ENCODE results near the gene IFI27L2.

Gene IFI27L2

DNA sequence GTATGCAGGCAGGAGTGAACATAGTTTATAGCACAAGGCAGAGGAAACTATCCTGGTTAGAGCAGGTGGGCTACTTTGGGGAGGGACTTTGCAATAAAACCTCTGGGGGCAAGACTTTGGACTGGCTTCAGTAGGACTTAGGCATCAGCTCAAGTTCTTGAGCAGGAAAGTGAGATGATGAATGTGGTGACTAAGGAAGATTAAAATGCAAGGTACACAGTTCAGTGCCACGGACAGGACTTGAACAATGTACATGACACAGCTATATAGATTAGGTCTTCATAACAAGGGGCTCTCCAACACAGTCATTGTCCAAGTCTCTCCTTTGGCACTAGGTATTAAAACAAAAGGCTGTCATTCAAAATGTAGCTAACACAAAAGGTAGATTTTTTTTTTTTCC is 23.3 kb upstream of the IFI27L2 start:
- TF ChIP-seq, protein P1, sequence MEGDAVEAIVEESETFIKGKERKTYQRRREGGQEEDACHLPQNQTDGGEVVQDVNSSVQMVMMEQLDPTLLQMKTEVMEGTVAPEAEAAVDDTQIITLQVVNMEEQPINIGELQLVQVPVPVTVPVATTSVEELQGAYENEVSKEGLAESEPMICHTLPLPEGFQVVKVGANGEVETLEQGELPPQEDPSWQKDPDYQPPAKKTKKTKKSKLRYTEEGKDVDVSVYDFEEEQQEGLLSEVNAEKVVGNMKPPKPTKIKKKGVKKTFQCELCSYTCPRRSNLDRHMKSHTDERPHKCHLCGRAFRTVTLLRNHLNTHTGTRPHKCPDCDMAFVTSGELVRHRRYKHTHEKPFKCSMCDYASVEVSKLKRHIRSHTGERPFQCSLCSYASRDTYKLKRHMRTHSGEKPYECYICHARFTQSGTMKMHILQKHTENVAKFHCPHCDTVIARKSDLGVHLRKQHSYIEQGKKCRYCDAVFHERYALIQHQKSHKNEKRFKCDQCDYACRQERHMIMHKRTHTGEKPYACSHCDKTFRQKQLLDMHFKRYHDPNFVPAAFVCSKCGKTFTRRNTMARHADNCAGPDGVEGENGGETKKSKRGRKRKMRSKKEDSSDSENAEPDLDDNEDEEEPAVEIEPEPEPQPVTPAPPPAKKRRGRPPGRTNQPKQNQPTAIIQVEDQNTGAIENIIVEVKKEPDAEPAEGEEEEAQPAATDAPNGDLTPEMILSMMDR (IDR thresholded peaks at IDR 0.05; ENCODE audit: low read depth, low read length), result no peak
- H3K4me3 ChIP-seq (ENCODE audit: low read depth, low read length), result no peak overlapping the region

DNA sequence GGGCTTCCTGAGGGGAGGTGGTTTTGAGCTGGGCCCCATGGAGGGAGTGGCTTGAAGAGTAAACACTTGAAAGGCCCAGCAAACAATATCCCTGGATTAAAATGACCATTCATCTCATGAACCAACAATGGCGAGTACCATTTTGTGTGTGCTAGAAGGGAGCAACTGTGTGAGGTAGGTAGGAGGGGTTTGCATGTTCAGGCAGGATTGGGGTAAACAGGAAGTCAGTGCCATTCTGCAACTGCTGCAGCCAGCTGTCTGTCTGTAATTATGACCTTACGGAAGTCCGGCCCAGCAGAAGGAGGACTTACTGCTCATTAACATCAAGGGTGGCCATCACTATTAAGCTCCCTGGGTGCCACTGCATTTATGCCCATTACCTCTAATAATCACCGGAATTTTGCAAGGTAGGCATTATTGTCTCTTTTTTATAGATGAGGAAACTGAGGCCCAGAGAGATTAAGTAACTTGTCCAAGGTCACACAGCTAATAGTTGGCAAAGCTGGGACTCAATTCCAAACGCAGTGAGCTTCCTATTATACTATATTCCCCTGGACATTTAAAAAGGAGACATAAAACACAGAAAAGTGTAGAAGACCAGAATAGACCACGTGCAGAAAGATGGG is 16.6 kb upstream of the IFI27L2 start:
- no peak overlapping the region for H3K4me3 ChIP-seq (ENCODE audit: low read depth, low read length)
- TF ChIP-seq, protein P1 (IDR thresholded peaks at IDR 0.05; ENCODE audit: low read depth, low read length), result no peak

DNA sequence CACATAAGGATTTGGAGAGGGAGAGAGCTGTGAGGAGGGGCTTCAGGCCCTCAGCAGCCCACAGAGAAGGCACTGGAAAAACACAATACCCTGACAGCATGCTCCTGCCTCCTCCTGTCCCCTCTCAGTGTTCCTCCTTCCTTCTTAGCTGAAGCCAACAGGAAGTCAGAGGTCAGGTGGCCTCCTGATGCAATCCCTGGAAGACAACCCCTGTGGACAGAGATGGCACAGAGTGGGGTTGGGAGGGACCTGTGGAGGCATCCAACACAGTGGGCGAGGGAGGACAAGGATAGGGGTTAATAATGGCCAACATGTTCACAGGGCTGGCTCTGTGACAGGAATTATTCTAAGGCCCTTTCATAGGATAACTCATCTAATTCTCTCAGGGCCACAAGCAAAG is 15.4 kb upstream of the IFI27L2 start:
- no peak overlapping the region for H3K4me3 ChIP-seq (ENCODE audit: low read depth, low read length)
- TF ChIP-seq, protein P1 (IDR thresholded peaks at IDR 0.05; ENCODE audit: low read depth, low read length), result no peak

DNA sequence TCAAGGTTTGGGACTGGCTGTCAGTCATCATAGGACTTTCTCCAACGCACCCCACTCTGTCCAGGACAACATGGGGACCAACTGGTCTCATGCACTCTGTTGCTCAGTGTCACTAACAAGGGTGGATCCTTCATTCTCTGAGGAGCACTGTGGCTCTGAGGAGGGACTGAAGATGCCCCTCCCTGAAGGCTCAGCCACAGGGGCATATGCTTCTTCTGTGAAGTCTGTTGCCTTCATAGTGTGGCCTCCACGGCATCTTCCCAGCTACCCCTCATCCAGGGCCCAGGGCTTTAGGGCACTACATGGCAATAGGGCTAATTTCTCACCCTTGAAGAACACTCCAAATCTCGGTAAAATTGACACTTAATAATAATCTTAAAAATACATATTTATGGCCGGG is 14.3 kb upstream of the IFI27L2 start:
- no peak overlapping the region for H3K4me3 ChIP-seq (ENCODE audit: low read depth, low read length)
- TF ChIP-seq, protein P1 (IDR thresholded peaks at IDR 0.05; ENCODE audit: low read depth, low read length), result no peak

- TF ChIP-seq, protein P1 (IDR thresholded peaks at IDR 0.05; ENCODE audit: low read depth, low read length), result peak; percentile 38
- no peak overlapping the region for H3K4me3 ChIP-seq (ENCODE audit: low read depth, low read length)
Measured at GRCh38 chr14:94143239-94143638, 13.8 kb upstream of the IFI27L2 start.

DNA sequence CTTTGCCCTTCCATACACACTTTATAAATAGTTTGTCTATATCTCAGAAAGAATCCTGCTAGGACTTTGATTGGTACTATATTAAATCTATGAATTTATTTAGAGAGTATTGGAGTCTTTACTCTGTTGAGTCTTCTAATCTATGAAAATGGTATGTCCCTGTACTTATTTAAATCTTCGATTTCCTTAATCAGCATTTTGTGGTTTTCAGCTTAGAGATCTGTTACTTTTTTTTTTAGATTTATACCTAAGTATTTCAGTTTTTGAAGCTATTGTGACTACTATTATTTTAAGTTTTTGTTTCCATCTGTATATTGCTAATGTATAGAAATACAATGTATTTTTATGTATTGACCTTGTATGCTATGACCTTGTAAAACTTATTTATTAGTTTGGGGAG is 13.4 kb upstream of the IFI27L2 start:
- H3K4me3 ChIP-seq (ENCODE audit: low read depth, low read length), result no peak overlapping the region
- TF ChIP-seq, protein P1 (IDR thresholded peaks at IDR 0.05; ENCODE audit: low read depth, low read length), result no peak

DNA sequence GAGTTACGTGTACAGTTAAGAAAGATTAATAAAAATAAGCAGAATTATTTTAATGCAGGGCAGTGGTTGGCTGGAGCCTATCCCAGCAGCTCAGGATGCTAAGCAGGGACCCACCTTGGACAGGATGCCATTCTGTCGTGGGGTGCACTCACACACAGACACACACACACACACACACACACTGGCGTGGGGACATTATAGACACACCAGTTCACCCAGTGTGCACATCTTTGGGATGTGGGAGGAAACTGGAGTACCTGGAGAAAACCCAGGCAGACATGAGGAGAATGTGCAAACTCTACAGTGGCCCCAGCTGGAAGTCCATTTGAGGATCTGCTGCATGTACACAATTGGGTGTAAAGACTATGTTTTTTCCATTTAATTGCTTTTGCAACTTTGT is 12.8 kb upstream of the IFI27L2 start:
- no peak overlapping the region for H3K4me3 ChIP-seq (ENCODE audit: low read depth, low read length)
- TF ChIP-seq, protein P1 (IDR thresholded peaks at IDR 0.05; ENCODE audit: low read depth, low read length), result no peak
